Activated gamma-delta T cell treated with anti-CD3 and anti-CD28 coated beads, Interleukin-2, amount 50 U/mL, for 16 hours (primary cell): ENCODE data around the gene FN1.
"Not testable (repeated sequence)": the region's sequence is repeated elsewhere in the genome, so short reads cannot be mapped to it uniquely, and the experiment has no call there.

ENCODE experiments used
- DNase-seq: peaks from one replicate; pipeline ENCODE4 v3.0.0-alpha.2; 2020; ENCODE audit warnings: low read depth

The FN1 gene

GRCh38 chr2:215422676-215423075, 13.2 kb downstream of the FN1 start:
- no peak for DNase-seq

GRCh38 chr2:215421859-215422461, 13.9 kb downstream of the FN1 start:
- no peak for DNase-seq

- DNase-seq = no peak
These were observed 15.4 kb downstream of the FN1 start for GRCh38 chr2:215420471-215420935.

GRCh38 chr2:215419769-215420470, 15.9 kb downstream of the FN1 start:
- DNase-seq = no peak

- no peak for DNase-seq
These were observed 16.8 kb downstream of the FN1 start for GRCh38 chr2:215419113-215419512.

GRCh38 chr2:215418064-215418963, 17.6 kb downstream of the FN1 start:
- no peak for DNase-seq

- no peak for DNase-seq
These were observed 18.4 kb downstream of the FN1 start for GRCh38 chr2:215417400-215417951.

GRCh38 chr2:215416656-215417055, 19.2 kb downstream of the FN1 start:
- no peak for DNase-seq

- no peak for DNase-seq
These were observed 19.9 kb downstream of the FN1 start for GRCh38 chr2:215415820-215416577.

GRCh38 chr2:215415218-215415617, 20.6 kb downstream of the FN1 start:
- no peak for DNase-seq

GRCh38 chr2:215414674-215415073, 21.2 kb downstream of the FN1 start:
- no peak for DNase-seq

- DNase-seq = no peak
These were observed 21.9 kb downstream of the FN1 start for GRCh38 chr2:215413974-215414373.

GRCh38 chr2:215413484-215413777, 22.4 kb downstream of the FN1 start:
- no peak for DNase-seq

- DNase-seq = no peak
These were observed 23.7 kb downstream of the FN1 start for GRCh38 chr2:215411941-215412743.

GRCh38 chr2:215410932-215411285, 25.0 kb downstream of the FN1 start:
- no peak for DNase-seq

GRCh38 chr2:215410181-215410931, 25.5 kb downstream of the FN1 start:
- not testable (repeated sequence) for DNase-seq

- DNase-seq = no peak
These were observed 26.3 kb downstream of the FN1 start for GRCh38 chr2:215409331-215410127.

- not testable (repeated sequence) for DNase-seq
These were observed 27.4 kb downstream of the FN1 start for GRCh38 chr2:215408441-215408840.

GRCh38 chr2:215407590-215408264, 28.1 kb downstream of the FN1 start:
- DNase-seq = no peak
